Panc1 (cell line): ENCODE data around the gene DHRS4. TPM values are rescaled to one million over a fixed set of nuclear protein-coding genes. Genes with fewer than 3 reads are reported as not detected.

Experiments
- ATAC-seq: fragments of 200-7000 bp; cut with Tn5 transposase; 2 replicates; pipeline ENCODE4 v1.9.1; 2020; ENCODE audit warnings: mild to moderate bottlenecking, moderate library complexity
- BruUV-seq: library from RNA; stranded (reverse); fragments of 400-500 nt; replicated peaks from 2 replicates; lab custom pipeline; 2021; lab: Mats Ljungman, UMichigan
- CTCF ChIA-PET: fragments of 300-600 bp; sonication (Branson Sonifier 250); formaldehyde crosslinking; loops from one replicate; lab custom pipeline; 2022; ENCODE audit warnings: antibody characterized with exemption; lab: Charles Lee
- POLR2A ChIA-PET: fragments of 300-600 bp; sonication (Branson Sonifier 250); formaldehyde crosslinking; loops from one replicate; lab custom pipeline; 2022; ENCODE audit warnings: antibody characterized with exemption; lab: Charles Lee
- DNase-seq: peaks from one replicate; pipeline ENCODE4 v3.0.0-alpha.2; 2010; ENCODE audit warnings: low read depth, low spot score
- H3K27ac ChIP-seq: 2 replicates; pipeline ENCODE4 v1.5.1; 2011; ENCODE audit warnings: mild to moderate bottlenecking, low read length, inconsistent platforms
- H3K27me3 ChIP-seq: fragments of 200-500 bp; sonication (Bioruptor generic); 2 replicates; pipeline ENCODE4 v1.6.0; 2014; ENCODE audit warnings: low read length, inconsistent platforms; ENCODE audit not compliant: control insufficient read depth, insufficient read depth
- H3K36me3 ChIP-seq: fragments of 200-500 bp; sonication (Bioruptor generic); 2 replicates; pipeline ENCODE4 v1.5.1; 2014; ENCODE audit warnings: inconsistent platforms, mild to moderate bottlenecking, low read length, moderate library complexity; ENCODE audit not compliant: control insufficient read depth, insufficient read depth
- H3K4me1 ChIP-seq: 2 replicates; pipeline ENCODE4 v1.5.1; 2011; ENCODE audit warnings: inconsistent platforms, mild to moderate bottlenecking, low read length, moderate library complexity; ENCODE audit not compliant: control insufficient read depth, insufficient read depth
- H3K4me3 ChIP-seq, 2 experiments: 2 replicates each; pipeline ENCODE4 v1.5.1; 2011 to 2012; ENCODE audit warnings: low read depth in 2 of 2, low read length in 2 of 2, mild to moderate bottlenecking in 2 of 2, inconsistent platforms in 1 of 2, moderate library complexity in 1 of 2
- H3K9me3 ChIP-seq: fragments of 200-500 bp; sonication (Bioruptor generic); 2 replicates; pipeline ENCODE4 v1.5.1; 2014; ENCODE audit warnings: low read depth, mild to moderate bottlenecking, inconsistent platforms, low read length, moderate library complexity; ENCODE audit not compliant: control insufficient read depth, insufficient read depth
- POLR2AphosphoS5 ChIP-seq: IDR thresholded peaks from 2 replicates; pipeline ENCODE4 v1.6.1; 2012; ENCODE audit warnings: mild to moderate bottlenecking, low read depth, low read length, moderate library complexity
- SIN3A ChIP-seq: IDR thresholded peaks from 2 replicates; pipeline ENCODE4 v1.6.1; 2012; ENCODE audit warnings: low read depth, mild to moderate bottlenecking, low read length, moderate library complexity, borderline replicate concordance; ENCODE audit not compliant: insufficient read depth
- TCF7L2 ChIP-seq: IDR thresholded peaks from 2 replicates; pipeline ENCODE4 v1.6.1; 2011; ENCODE audit warnings: mild to moderate bottlenecking, low read depth, low read length, inconsistent platforms
- in situ Hi-C: cut with HindIII; loops from 2 replicates; pipeline ENCODE4 v1.10.0; 2016; ENCODE audit warnings: low sequenced_read_pairs, low pct_unique_long_range_greater_than_20kb
- intact Hi-C: fragments of 100-400 bp; cut with micrococcal nuclease; formaldehyde crosslinking; loops from one replicate; pipeline ENCODE4 v1.10.0; 2022; ENCODE audit not compliant: unreplicated experiment
- total RNA-seq: library from RNA; stranded (reverse); gene quantifications from one replicate; pipeline ENCODE4 v1.2.1, GENCODE V29; 2021; ENCODE audit not compliant: unreplicated experiment
- TF ChIP-seq, protein P1 (sequence below): fragments of 450-650 bp; IDR thresholded peaks from 2 replicates; pipeline ENCODE4 v1.5.1; 2017; ENCODE audit warnings: mild to moderate bottlenecking
- TF ChIP-seq, protein P2 (sequence below), 2 experiments: IDR thresholded peaks; 2 replicates each; pipeline ENCODE4 v1.6.1; 2011 to 2012; ENCODE audit warnings: low read depth in 2 of 2, control low read depth in 1 of 2, low read length in 1 of 2, mild to moderate bottlenecking in 1 of 2, moderate library complexity in 1 of 2; ENCODE audit not compliant: insufficient read depth in 1 of 2

Gene DHRS4
- total RNA-seq, 1 experiment from 2014 or later, result 13.5 TPM

GRCh38 chr14:23937203-23937602 lies 16.4 kb upstream of the DHRS4 start:
- intact Hi-C loops (no loop called here), in situ Hi-C loops (no loop called here)
- ChIA-PET CTCF (interaction anchor here (0.7 kb wide), 1 partner anchor 324 kb away, joined by 5 read pairs; no protein-coding TSS in a partner anchor), POLR2A (no interaction called here)
- BruUV-seq, result no TSS peak
- Histone ChIP-seq H3K27ac (no peak overlapping the region), H3K9me3 (no peaks in the 10 kb centered on the region), H3K36me3 (no peaks in the 10 kb centered on the region), H3K4me1 (no peaks in the 10 kb centered on the region), H3K27me3 (no peaks in the 10 kb centered on the region), H3K4me3 (no peak overlapping the region)
- ATAC-seq, result no peak
- DNase-seq, result no peak
- TF ChIP-seq SIN3A (no peak), POLR2AphosphoS5 (no peak), TCF7L2 (no peak)
- TF ChIP-seq, protein P1, sequence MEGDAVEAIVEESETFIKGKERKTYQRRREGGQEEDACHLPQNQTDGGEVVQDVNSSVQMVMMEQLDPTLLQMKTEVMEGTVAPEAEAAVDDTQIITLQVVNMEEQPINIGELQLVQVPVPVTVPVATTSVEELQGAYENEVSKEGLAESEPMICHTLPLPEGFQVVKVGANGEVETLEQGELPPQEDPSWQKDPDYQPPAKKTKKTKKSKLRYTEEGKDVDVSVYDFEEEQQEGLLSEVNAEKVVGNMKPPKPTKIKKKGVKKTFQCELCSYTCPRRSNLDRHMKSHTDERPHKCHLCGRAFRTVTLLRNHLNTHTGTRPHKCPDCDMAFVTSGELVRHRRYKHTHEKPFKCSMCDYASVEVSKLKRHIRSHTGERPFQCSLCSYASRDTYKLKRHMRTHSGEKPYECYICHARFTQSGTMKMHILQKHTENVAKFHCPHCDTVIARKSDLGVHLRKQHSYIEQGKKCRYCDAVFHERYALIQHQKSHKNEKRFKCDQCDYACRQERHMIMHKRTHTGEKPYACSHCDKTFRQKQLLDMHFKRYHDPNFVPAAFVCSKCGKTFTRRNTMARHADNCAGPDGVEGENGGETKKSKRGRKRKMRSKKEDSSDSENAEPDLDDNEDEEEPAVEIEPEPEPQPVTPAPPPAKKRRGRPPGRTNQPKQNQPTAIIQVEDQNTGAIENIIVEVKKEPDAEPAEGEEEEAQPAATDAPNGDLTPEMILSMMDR, result no peak
- TF ChIP-seq, protein P2, sequence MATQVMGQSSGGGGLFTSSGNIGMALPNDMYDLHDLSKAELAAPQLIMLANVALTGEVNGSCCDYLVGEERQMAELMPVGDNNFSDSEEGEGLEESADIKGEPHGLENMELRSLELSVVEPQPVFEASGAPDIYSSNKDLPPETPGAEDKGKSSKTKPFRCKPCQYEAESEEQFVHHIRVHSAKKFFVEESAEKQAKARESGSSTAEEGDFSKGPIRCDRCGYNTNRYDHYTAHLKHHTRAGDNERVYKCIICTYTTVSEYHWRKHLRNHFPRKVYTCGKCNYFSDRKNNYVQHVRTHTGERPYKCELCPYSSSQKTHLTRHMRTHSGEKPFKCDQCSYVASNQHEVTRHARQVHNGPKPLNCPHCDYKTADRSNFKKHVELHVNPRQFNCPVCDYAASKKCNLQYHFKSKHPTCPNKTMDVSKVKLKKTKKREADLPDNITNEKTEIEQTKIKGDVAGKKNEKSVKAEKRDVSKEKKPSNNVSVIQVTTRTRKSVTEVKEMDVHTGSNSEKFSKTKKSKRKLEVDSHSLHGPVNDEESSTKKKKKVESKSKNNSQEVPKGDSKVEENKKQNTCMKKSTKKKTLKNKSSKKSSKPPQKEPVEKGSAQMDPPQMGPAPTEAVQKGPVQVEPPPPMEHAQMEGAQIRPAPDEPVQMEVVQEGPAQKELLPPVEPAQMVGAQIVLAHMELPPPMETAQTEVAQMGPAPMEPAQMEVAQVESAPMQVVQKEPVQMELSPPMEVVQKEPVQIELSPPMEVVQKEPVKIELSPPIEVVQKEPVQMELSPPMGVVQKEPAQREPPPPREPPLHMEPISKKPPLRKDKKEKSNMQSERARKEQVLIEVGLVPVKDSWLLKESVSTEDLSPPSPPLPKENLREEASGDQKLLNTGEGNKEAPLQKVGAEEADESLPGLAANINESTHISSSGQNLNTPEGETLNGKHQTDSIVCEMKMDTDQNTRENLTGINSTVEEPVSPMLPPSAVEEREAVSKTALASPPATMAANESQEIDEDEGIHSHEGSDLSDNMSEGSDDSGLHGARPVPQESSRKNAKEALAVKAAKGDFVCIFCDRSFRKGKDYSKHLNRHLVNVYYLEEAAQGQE (IDR thresholded peaks at IDR 0.05; ENCODE audit: insufficient read depth in 1 of 2, low read depth in 2 of 2, low read length in 1 of 2), result no peak

DNA sequence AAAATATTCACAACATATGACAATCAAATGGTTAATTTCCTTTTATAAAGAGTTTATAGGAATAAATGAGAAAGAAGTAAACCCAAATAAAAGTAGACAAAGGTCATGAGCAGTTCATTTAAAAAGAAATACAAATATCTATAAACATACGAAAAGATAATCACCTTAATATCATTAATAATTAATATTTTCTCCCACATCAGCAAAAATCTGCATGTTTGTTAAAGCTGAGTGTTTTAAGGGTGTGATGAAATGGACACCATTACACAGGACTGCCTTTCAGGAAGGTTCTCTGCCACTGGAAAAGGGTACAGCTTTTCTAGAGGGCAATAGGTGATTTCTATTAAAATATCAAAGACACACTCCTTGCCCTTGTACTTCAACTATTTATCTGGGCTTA lies 14.7 kb upstream of the DHRS4 start:
- Histone ChIP-seq H3K27ac (no peak overlapping the region), H3K4me1 (no peaks in the 10 kb centered on the region), H3K9me3 (no peaks in the 10 kb centered on the region), H3K36me3 (no peaks in the 10 kb centered on the region), H3K4me3 (no peak overlapping the region), H3K27me3 (no peaks in the 10 kb centered on the region)
- in situ Hi-C loops (no loop called here), intact Hi-C loops (no loop called here)
- DNase-seq (no peak), ATAC-seq (no peak)
- TF ChIP-seq TCF7L2 (no peak), POLR2AphosphoS5 (no peak)
- ChIA-PET POLR2A (no interaction called here), CTCF (no interaction called here)
- no TSS peak for BruUV-seq

DNA sequence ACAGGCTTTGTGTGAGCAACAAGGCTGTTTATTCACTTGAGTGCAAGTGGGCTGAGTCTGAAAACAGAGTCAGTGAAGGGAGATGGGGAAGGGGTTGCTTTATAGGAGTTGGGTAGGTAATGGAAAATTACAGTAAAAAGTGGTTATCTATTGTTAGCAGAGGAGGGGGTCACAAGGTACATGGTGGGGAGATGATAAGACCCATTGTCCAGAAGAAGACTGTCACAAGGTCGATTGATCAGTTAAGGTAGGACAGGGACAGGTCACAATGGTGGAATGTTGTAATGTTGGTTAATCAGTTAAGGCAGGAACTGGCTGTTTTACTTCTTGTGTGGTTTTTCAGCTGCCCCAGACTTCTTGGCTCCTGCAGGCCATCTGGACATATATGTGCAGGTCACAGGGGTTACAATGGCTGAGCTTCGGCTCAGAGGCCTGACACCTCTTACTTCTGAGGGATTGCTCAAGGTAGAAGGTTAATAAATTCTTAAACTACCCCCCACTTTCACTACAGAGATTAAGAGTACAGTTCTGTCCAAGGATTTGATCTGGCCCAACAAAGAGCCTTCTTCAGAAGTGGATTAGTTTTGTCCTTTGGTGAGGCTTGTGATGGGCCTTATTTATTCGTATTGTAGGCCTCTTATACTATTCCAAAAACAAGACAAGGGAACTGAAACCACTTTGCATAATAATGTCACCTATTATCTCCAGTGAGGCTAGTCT lies 13.8 kb upstream of the DHRS4 start:
- DNase-seq (no peak), ATAC-seq (no peak)
- Histone ChIP-seq H3K9me3 (no peaks in the 10 kb centered on the region), H3K4me3 (no peak overlapping the region), H3K27ac (no peak overlapping the region), H3K36me3 (no peaks in the 10 kb centered on the region), H3K4me1 (no peaks in the 10 kb centered on the region), H3K27me3 (no peaks in the 10 kb centered on the region)
- ChIA-PET POLR2A (no interaction called here), CTCF (no interaction called here)
- intact Hi-C loops (no loop called here), in situ Hi-C loops (no loop called here)
- TF ChIP-seq, protein P2 (IDR thresholded peaks at IDR 0.05; ENCODE audit: insufficient read depth in 1 of 2, low read depth in 2 of 2, low read length in 1 of 2), result no peak
- TF ChIP-seq POLR2AphosphoS5 (no peak), SIN3A (no peak), TCF7L2 (no peak)
- TF ChIP-seq, protein P1, result no peak
- TSS peak; percentile 73 for BruUV-seq
